Inflammatory macrophage (primary cell): ENCODE measurements around the gene AGBL1.
"Not testable (repeated sequence)": the region's sequence is repeated elsewhere in the genome, so short reads cannot be mapped to it uniquely, and the experiment has no call there.

Source experiments
- DNase-seq, 2 donors: peaks; one replicate each; pipeline ENCODE4 v3.0.0-alpha.2; 2020 to 2022

Gene AGBL1

GRCh38 chr15:86969364-86969763, 889.7 kb downstream of the AGBL1 start:
- no peak for DNase-seq

- DNase-seq, result no peak
These were observed 893.7 kb downstream of the AGBL1 start for GRCh38 chr15:86973284-86973844.

GRCh38 chr15:86988033-86988432, 908.4 kb downstream of the AGBL1 start:
- no peak for DNase-seq

- DNase-seq, result no peak
These were observed 942.1 kb downstream of the AGBL1 start for GRCh38 chr15:87021751-87022150.

- no peak for DNase-seq
These were observed 952.0 kb downstream of the AGBL1 start for GRCh38 chr15:87031540-87032230.

GRCh38 chr15:87032295-87032694, 952.6 kb downstream of the AGBL1 start:
- DNase-seq, result no peak

GRCh38 chr15:87033056-87033455, 953.4 kb downstream of the AGBL1 start:
- DNase-seq, result no peak

- DNase-seq, result no peak
These were observed 955.2 kb downstream of the AGBL1 start for GRCh38 chr15:87034886-87035285.

- no peak for DNase-seq
These were observed 958.7 kb downstream of the AGBL1 start for GRCh38 chr15:87038404-87038803.

- DNase-seq, result not testable (repeated sequence)
These were observed 962.9 kb downstream of the AGBL1 start for GRCh38 chr15:87042619-87043018.

GRCh38 chr15:87045746-87046145, 966.1 kb downstream of the AGBL1 start:
- no peak for DNase-seq

- no peak for DNase-seq
These were observed 967.7 kb downstream of the AGBL1 start for GRCh38 chr15:87047203-87047965.
